SK-N-SH treated with all-trans-retinoic acid at 6 μM for 48 hours (cell line): Measurements from ENCODE around the gene TSHZ2.

Experiments
- ATAC-seq: fragments of 200-7000 bp; cut with Tn5 transposase; 3 replicates; pipeline ENCODE4 v1.9.1; 2020; ENCODE audit warnings: mild to moderate bottlenecking, moderate library complexity
- CREB5 ChIP-seq: fragments of 250-450 bp; sonication (Bioruptor Pico); IDR thresholded peaks from 2 replicates; pipeline ENCODE4 v1.5.1; 2020; ENCODE audit warnings: low read depth, mild to moderate bottlenecking, moderate library complexity
- CSDC2 ChIP-seq: fragments of 250-450 bp; sonication (Bioruptor Pico); IDR thresholded peaks from 2 replicates; pipeline ENCODE4 v1.5.0; 2020; ENCODE audit warnings: mild to moderate bottlenecking, moderate library complexity
- ESRRG ChIP-seq: fragments of 250-450 bp; sonication (Bioruptor Pico); IDR thresholded peaks from 2 replicates; pipeline ENCODE4 v1.6.1; 2021; ENCODE audit warnings: mild to moderate bottlenecking
- GLIS3 ChIP-seq: fragments of 250-450 bp; sonication (Bioruptor Pico); IDR thresholded peaks from 2 replicates; pipeline ENCODE4 v1.5.0; 2020; ENCODE audit warnings: mild to moderate bottlenecking, moderate library complexity
- ISL1 ChIP-seq: fragments of 250-450 bp; sonication (Bioruptor Pico); IDR thresholded peaks from 2 replicates; pipeline ENCODE4 v2.1.2; 2022; ENCODE audit warnings: mild to moderate bottlenecking, moderate library complexity
- OSR1 ChIP-seq: fragments of 250-450 bp; sonication (Bioruptor Pico); IDR thresholded peaks from 2 replicates; pipeline ENCODE4 v1.8.0; 2022; ENCODE audit warnings: moderate library complexity, mild to moderate bottlenecking, inconsistent platforms
- PATZ1 ChIP-seq: fragments of 250-450 bp; sonication (Bioruptor Pico); IDR thresholded peaks from 2 replicates; pipeline ENCODE4 v1.8.0; 2020; ENCODE audit warnings: mild to moderate bottlenecking, moderate library complexity, borderline replicate concordance
- PPARA ChIP-seq: fragments of 250-450 bp; sonication (Bioruptor Pico); IDR thresholded peaks from 2 replicates; pipeline ENCODE4 v1.5.0; 2020; ENCODE audit warnings: mild to moderate bottlenecking, borderline replicate concordance
- RARB ChIP-seq: fragments of 250-450 bp; sonication (Bioruptor Pico); IDR thresholded peaks from 2 replicates; pipeline ENCODE4 v1.8.0; 2021; ENCODE audit warnings: mild to moderate bottlenecking, moderate library complexity
- SNAI2 ChIP-seq: fragments of 250-450 bp; sonication (Bioruptor Pico); IDR thresholded peaks from 2 replicates; pipeline ENCODE4 v1.5.0; 2020; ENCODE audit warnings: mild to moderate bottlenecking, moderate library complexity
- TCF4 ChIP-seq: fragments of 250-450 bp; sonication (Bioruptor Pico); IDR thresholded peaks from 2 replicates; pipeline ENCODE4 v1.8.0; 2021; ENCODE audit warnings: mild to moderate bottlenecking, moderate library complexity, borderline replicate concordance
- TOX ChIP-seq: fragments of 250-450 bp; sonication (Bioruptor Pico); IDR thresholded peaks from 2 replicates; pipeline ENCODE4 v1.8.0; 2021; ENCODE audit warnings: mild to moderate bottlenecking, moderate library complexity, borderline replicate concordance
- TSHZ2 ChIP-seq: fragments of 250-450 bp; sonication (Bioruptor Pico); IDR thresholded peaks from 2 replicates; pipeline ENCODE4 v1.5.0; 2020; ENCODE audit warnings: mild to moderate bottlenecking, moderate library complexity
- ZC3H10 ChIP-seq: fragments of 250-450 bp; sonication (Bioruptor Pico); IDR thresholded peaks from 2 replicates; pipeline ENCODE4 v1.5.1; 2021; ENCODE audit warnings: mild to moderate bottlenecking, moderate library complexity
- ZFP3 ChIP-seq: fragments of 250-450 bp; sonication (Bioruptor Pico); IDR thresholded peaks from 2 replicates; pipeline ENCODE4 v1.5.0; 2020; ENCODE audit warnings: mild to moderate bottlenecking, moderate library complexity
- ZNF70 ChIP-seq: fragments of 450-650 bp; formaldehyde crosslinking; IDR thresholded peaks from 2 replicates; pipeline ENCODE4 v1.5.0; 2020; ENCODE audit warnings: mild to moderate bottlenecking, moderate library complexity
- ZNF8 ChIP-seq: fragments of 450-650 bp; formaldehyde crosslinking; IDR thresholded peaks from 2 replicates; pipeline ENCODE4 v1.5.0; 2020; ENCODE audit warnings: mild to moderate bottlenecking, moderate library complexity

Gene TSHZ2

DNA sequence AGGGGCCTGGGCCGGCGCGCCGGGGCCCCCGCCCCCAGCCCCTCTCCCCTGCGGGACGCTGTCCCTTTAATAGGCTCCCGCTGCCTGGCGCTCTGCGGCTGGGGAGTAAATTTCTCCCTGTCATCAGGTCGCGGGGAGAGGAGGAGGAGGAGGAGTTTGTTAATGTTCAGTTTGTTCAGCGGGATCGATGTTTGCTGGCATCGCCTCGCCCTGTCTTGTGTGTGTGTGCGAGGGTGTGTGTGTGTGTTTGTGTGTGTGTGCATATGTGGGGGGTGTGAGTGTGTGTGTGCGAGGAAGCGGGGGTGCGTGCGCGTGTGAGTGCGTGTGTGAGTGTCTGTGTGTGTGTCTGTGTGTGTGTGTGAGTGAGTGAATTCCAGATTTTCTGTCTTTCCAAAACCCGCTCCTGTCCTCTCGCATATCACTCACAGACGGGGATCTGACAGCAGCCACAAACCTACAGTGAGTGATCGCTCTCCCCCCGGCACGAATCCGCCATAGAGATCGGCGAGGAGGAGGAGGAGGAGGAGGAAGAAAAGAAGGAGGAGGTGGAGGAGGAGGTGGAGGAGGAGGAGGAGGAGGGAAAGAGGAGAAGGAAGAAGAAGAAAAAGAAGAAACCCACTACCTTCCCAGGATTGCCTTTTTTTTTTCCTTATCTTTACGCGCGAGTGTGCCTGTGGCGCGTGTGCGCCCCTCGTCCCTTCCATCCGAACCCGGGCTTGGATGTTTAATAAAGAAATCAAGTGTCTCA is at the start of gene TSHZ2:
Gene TSHZ2 (plus strand): TSS at position 169 of the 748 bp plus-strand sequence. CDS start 936 bp downstream, outside the sequence.
- TF ChIP-seq ZC3H10 (CRISPR knock-in tag) (no peak), ZNF70 (CRISPR knock-in tag) (no peak), SNAI2 (no peak), TCF4 (0 out of 2 replicates have a peak, but pooled peaks have one; percentile 31), TOX (no peak), PATZ1 (CRISPR knock-in tag) (peak; percentile 53; the same call in 1 of the 2 replicates)
- peak; percentile 44 for ATAC-seq

DNA sequence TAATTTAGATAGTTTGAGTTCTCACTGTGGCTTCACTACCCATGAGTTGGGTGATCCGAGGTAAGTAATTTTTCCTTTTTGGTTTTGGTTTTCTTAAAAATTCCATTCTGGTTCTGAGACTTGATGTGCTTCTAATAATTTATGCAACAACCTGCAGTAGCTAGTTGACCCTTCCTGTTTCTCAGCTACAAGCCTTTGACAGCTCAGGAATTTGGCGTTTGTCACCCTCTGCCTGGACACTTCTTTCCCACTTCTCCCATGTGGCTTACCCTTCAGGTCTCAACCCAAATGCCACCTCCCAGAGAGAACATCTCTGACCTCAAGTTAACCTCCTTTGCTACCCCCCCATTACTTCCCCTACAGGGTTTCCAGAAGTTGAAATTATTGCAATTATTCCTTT is 49.7 kb upstream of the TSHZ2 start:
- ATAC-seq, result no peak
- TF ChIP-seq ZFP3 (CRISPR knock-in tag) (no peak), ZNF8 (no peak), CREB5 (CRISPR knock-in tag) (no peak), OSR1 (CRISPR knock-in tag) (no peak), ZNF70 (CRISPR knock-in tag) (no peak), CSDC2 (CRISPR knock-in tag) (no peak), PPARA (CRISPR knock-in tag) (no peak), TSHZ2 (CRISPR knock-in tag) (no peak), GLIS3 (CRISPR knock-in tag) (no peak), ESRRG (no peak)

GRCh38 chr20:52923123-52923937 is 48.8 kb upstream of the TSHZ2 start:
- ATAC-seq, result no peak
- no peak for TF ChIP-seq PATZ1 (CRISPR knock-in tag)
- TF ChIP-seq RARB (CRISPR knock-in tag), result no peak
- peak; percentile 57 for TF ChIP-seq ISL1 (CRISPR knock-in tag)
- TF ChIP-seq ZNF8, result no peak
- TF ChIP-seq TSHZ2 (CRISPR knock-in tag), result no peak
- no peak for TF ChIP-seq ZNF70 (CRISPR knock-in tag)
